ENCODE results near the gene NDST1.

NDST1 gene

DNA sequence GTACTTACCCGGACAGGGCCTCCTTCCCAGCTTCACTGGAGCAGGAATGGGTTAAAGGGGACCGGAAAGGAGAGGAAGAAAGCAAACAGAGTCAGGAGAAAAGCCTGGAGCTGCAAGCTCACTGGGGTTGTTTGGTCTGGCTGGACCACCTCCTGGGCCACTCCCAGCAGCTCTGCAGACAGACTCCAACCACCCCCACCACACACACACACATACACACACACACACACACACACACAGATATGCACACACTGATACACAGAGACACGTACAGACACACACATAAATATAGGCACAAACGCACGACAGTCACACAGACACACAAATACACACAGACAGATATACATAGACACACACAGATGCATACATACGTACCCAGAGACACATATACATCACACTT, 97.6 kb downstream of the NDST1 start:
- TF ChIP-seq, protein P1, sequence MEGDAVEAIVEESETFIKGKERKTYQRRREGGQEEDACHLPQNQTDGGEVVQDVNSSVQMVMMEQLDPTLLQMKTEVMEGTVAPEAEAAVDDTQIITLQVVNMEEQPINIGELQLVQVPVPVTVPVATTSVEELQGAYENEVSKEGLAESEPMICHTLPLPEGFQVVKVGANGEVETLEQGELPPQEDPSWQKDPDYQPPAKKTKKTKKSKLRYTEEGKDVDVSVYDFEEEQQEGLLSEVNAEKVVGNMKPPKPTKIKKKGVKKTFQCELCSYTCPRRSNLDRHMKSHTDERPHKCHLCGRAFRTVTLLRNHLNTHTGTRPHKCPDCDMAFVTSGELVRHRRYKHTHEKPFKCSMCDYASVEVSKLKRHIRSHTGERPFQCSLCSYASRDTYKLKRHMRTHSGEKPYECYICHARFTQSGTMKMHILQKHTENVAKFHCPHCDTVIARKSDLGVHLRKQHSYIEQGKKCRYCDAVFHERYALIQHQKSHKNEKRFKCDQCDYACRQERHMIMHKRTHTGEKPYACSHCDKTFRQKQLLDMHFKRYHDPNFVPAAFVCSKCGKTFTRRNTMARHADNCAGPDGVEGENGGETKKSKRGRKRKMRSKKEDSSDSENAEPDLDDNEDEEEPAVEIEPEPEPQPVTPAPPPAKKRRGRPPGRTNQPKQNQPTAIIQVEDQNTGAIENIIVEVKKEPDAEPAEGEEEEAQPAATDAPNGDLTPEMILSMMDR (conservative IDR thresholded peaks at IDR 0.05; ENCODE audit: low read length) = no peak
- DNase-seq (ENCODE audit: low read depth) = no peak

DNA sequence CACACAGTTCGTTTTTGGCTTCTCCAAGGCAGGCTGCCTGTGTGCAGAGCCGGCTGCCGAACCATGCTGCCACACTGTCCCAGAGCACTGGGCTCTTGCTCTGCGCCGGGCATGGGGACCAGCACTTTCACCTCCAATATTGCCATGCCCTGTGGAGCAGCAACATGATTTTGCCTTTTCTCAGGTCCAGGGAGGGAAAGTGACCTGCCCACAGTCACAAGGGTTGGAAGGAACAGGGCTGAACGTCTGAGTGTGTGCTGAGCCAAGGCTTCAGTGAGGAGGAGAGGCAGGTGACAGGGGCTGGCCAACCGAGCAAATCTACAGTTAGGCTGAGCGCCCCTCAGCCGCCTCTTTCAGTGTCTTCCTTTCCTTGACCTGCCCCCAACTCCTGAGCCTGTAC, 98.5 kb downstream of the NDST1 start:
- H3K4me3 ChIP-seq (ENCODE audit: low read length) = no peak overlapping the region
- TF ChIP-seq, protein P1 (conservative IDR thresholded peaks at IDR 0.05; ENCODE audit: low read length) = no peak
- no peak for DNase-seq (ENCODE audit: low read depth)

More for the DNA sequence above, 97.6 kb downstream of the NDST1 start:
- no peak overlapping the region for H3K4me3 ChIP-seq (ENCODE audit: low read length)

DNA sequence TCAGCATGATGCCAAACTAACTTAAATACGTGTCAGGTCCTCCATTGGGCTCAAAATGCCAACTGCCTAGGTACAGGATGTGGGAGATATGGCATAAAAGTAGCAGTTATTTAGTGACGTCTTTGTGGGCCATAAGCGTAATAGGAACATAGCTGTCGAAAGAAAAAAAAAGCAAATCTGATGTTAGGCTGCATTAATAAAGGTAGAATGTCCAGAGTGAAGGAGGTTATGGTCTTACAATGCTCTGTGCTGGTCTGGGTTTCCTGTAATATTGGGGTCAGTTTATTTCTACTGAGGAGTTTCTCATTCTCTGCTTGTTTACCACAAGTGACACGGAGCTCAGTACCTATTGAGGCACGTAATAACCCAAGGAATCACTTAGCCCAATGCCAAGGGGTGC, 99.2 kb downstream of the NDST1 start:
- no peak for DNase-seq (ENCODE audit: low read depth)
- TF ChIP-seq, protein P1 (conservative IDR thresholded peaks at IDR 0.05; ENCODE audit: low read length) = no peak
- H3K4me3 ChIP-seq (ENCODE audit: low read length) = no peak overlapping the region

All from AG10803 (cell line).